NCI-H2171 (cell line): ENCODE measurements around the gene HSPB6.
"Not testable (repeated sequence)": the region's sequence is repeated elsewhere in the genome, so short reads cannot be mapped to it uniquely, and the experiment has no call there.

ENCODE experiments used
- DNase-seq: peaks from one replicate; lab custom pipeline; 2025; lab: John Stamatoyannopoulos, UW

Gene HSPB6, protein sequence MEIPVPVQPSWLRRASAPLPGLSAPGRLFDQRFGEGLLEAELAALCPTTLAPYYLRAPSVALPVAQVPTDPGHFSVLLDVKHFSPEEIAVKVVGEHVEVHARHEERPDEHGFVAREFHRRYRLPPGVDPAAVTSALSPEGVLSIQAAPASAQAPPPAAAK

DNA sequence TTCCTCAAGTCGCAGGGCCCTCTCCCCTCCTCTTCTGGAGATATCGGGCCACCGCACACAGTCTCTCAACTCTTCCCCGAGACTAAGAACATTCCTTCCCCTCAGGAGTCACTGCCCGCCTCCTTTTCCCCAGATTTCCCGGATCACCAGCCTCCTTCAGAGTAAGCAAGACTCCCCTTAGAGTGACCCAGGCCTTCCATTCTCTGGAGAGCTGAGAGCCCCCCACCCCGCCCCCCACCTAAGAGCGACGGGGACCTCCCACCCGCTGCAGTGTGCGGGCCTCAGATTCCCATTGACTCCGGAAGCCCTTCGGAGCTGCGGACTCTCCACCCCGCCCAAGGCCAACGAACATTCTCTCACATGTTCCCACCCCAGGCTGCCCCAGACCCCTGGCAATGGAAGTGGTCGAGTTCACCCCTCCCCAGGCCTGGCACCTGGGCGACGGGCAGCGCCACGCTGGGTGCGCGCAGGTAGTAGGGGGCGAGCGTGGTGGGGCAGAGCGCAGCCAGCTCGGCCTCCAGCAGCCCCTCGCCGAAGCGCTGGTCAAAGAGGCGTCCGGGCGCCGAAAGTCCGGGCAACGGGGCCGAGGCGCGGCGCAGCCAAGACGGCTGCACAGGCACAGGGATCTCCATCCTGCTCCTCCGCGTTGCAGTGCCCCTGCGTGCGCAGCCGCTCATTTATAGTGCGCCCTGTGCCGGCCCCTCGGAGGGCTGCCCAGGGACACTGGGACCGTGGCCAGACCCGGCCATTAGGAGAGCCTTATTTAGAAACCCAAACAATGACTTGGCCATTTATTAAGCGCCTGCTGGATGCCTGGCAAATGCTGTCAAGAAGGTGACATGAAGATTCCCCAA, at the start of gene HSPB6:
HSPB6 (minus strand) TSS at position 653 of the 854 bp plus-strand sequence; CDS start at position 632, 21 bp downstream.
- DNase-seq, result no peak

DNA sequence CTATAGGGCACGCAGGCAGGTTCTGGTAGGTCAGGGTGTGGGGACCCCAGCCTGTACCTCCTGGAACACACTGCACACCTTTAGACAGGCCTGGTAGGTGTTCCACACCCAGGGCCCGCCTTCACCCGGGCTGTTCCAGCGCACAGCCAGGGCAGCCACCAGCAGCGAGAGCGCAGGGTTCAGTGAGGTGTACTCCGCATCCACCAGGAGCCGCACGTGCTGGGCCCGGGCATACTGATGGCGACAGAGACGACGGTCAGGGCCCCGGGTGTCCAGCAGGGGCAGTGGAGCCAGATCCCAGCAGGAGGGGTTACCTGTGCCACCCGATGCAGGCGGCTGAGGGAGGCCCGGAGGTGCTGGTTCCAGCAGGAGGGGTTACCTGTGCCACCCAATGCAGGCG, 49.8 kb upstream of the HSPB6 start:
- no peak for DNase-seq

DNA sequence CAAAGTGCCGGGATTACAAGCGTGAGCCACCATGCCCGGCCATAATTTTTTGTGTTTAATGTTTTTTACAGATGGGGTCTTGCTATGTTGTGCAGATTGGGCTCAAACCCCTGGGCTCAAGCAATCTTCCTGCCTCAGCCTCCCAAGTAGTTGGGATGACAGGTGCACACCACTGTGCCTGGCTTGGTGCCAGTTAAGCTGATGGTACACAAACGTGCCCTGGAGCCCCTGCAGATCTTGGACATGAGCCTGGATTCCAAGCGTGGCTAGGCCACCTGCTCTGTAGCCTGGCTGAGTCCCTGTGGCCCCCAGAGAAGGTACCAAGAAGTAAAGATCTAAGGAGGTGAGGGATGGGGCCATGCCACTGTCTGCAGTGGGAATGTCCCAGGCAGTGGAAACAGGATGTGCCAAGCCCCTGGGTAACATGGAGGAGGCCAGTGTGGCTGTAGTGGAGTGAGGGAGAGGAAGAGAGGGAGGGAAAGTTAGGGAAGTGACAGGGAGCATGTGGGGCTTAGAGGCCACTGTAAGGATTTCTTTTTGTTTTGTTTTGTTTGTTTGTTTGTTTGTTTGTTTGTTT, 48.8 kb upstream of the HSPB6 start:
- DNase-seq, result peak; percentile 37

DNA sequence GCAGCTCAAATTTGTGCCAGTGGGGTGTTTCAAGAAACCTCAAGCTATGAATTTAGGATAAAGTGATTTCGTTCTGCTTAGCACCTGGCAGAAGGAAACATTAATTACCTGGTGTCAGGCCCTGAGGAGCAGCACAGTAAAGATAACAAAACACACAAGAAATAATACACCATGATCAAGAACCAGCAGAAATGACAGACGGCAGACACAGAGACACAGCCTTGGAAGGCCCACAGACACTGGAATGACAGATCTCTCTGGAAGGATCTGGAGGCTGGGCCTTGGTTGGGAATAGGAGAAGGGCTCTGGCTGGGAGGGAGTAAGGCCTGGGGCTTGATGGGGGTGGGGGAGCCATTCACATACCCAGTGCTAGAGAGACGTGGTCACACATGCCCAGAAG, 45.0 kb upstream of the HSPB6 start:
- DNase-seq, result no peak

DNA sequence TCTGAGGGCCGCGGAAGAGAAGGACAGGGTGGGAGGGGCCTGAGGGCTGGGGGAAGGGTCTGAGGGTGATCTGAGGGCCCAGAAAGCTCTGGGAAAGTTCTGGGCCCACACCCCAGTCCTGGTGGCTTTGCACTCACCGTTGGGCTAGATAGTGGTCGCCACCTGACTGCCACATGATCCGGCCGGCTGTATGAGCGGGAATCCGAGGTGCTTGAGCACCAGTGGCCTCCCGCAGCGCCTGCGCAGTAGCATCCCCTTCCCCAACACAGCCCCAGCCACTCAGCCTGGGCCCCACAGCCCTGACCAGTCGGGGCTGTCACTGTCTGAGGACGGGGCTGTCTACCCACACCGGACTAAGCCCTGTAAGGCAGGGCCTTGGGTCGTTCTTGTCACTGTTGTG, 40.8 kb upstream of the HSPB6 start:
- no peak for DNase-seq

DNA sequence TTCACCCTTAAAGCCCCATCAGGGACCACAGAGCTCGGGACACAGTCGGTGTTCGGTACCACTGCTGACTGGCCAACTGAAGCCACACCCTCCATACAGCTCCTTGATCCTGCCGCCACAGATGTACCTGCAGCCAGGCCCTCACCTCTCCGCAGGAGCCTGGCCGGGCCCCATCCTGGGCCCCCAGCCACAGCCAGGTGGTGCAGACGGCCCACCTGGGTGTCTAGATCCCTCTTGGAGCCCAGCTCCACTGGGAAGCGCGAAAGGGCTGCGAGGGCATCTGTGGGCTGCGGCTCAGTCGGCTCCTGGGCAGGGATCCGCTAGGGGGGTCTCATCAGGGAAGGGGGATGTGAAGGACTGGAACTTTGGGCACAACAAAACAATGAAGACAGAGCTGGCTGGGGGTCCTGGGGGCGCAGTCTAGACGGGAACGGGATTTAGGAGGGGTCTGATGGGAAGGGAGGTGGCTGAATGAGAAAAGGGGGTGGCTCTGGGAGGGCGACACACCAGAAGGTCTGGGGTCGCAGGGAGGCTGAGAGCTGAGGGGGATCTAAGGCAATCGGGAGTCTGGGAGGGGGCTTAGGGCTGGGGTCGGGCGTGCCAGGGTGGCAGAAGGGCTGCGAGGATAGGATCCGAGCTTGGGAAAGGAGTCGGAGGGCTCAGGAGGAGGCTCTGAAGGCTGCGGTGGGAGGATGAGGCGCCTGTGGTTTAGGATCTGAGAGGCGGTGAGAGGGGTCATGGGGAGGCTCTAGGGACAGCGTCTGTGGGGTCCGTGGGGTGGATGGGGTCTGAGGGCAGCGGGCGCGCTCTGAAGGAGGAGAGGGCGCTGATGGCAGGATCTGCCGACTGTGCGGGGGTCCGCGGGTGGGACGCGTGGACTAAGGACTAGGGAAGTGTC, 40.1 kb upstream of the HSPB6 start:
- DNase-seq, result no peak

GRCh38 chr19:35795564-35795963, 38.7 kb upstream of the HSPB6 start:
- DNase-seq, result not testable (repeated sequence)

- no peak for DNase-seq
Observed at GRCh38 chr19:35793381-35794165, 36.7 kb upstream of the HSPB6 start.

GRCh38 chr19:35792888-35793287, 36.1 kb upstream of the HSPB6 start:
- DNase-seq, result no peak

GRCh38 chr19:35792312-35792711, 35.5 kb upstream of the HSPB6 start:
- DNase-seq, result no peak

- DNase-seq, result no peak
Observed at GRCh38 chr19:35791814-35792279, 35.0 kb upstream of the HSPB6 start.

GRCh38 chr19:35790981-35791813, 34.4 kb upstream of the HSPB6 start:
- DNase-seq, result no peak

DNA sequence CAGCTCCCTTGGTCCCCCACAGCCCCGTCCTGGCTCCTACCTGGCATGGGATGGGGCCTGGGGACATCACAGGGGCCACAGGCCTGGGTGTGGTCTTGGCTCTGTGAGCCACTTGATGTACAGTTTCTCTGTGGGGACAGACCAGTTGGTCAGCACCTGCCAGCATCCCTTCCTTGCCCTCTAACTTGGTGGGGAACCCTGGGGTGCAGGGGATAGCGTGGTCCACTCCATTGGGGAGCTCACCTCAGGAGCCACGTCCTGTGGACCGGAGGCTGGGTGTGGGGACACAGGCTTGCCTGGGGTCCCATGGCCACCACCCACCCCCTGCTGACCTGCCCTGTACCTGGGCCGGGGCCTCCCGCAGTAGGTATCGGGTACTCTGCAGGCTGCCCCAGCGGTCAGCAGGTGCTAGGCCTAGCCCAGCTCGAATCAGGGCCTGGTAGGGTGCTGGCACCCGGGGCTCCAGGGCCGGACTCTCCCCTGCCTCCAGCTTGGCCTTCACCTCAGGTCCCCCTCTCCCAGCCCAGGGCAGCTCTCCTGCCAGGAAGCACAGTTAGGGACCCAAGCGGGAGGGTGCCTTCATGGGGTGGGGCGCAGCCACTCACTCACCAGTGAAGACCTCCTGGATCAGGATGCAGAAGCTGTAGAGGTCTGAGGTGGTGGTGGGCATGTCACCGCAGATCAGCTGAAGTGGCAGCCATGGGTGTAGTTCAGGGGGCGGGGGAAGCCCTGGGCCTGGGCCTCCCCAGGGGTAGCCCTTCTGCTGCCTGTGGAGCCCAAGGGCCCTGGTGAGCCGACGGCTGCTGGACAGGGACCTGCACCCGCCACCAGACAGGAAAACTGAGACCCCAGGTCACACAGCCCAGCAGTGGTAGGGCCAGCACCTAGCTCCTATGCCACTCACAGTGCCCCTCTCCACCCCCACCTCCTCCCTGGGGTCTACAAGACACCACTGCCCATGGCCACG, 33.4 kb upstream of the HSPB6 start:
- no peak for DNase-seq

DNA sequence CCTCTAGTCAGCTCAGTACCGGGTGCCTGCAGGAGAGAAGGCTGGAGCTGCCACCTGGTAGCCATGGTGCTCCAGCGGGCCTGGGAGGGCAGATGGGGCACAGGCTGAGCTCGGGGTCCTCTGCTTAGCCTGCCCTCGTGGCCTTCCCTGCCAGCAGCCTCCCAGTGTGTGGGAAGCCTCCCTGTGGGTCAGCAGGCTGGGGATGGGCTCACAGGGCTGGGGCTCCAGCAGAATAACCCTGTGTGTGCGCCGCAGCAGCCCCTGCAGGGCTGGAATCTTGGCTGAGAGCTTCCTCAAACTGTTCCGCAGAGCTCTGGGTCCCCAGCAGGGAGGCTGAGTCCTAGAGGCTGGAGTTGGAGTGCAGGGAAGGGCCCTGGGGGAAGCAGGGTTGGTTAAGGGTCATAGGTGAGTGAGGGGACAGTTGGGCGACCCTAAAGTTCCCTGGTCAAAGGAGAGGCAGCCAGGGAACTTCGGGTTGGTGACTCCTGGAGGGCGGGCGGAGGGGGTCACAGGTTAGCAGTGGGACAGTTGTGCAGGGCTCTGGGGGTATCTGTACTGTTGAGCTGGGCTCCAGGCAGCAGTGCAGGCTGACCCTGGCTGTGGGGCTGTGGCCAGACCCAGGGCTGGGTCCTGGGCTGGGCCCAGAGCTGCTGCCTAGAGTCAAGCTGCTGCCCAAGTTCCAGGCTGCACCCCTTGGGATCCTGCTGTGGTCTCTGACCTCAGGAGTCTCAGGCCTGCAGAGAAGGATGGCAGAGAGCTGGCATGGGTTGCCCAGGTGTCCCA, 32.6 kb upstream of the HSPB6 start:
- DNase-seq, result no peak

DNA sequence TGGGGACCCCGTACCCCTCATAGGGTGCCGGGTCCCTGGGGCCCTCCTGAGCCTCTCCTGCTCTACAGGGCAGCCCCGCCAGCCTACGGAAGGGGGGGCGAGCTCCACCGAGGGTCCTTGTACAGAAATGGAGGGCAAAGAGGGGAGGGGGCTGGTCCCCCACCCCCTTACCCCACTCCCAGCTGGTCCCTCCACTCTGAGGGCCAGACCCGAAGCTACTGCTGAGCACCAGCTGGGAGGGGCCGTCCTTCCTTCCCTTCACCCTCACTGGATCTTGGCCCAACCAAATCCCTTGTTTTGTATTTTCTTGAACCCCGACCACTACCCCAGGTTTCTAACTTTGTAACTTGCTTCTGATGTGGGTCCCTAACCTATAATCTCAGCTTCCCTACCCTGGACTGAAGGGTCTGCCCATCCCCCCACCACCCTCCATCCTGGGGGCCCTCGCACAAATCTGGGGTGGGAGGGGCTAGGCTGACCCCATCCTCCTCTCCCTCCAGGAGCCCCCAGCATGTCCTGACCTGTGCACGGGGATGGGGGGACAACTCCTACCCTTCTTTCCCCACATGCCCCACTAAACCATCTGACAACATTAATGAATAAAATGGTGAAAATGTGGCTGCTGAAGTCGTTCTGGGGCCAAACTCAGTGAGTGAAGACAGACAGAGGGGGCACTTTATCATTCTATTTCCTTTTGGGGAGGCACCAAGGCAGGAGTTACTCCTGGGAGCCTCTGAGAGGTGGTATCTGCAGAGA, 31.6 kb upstream of the HSPB6 start:
- DNase-seq, result no peak

DNA sequence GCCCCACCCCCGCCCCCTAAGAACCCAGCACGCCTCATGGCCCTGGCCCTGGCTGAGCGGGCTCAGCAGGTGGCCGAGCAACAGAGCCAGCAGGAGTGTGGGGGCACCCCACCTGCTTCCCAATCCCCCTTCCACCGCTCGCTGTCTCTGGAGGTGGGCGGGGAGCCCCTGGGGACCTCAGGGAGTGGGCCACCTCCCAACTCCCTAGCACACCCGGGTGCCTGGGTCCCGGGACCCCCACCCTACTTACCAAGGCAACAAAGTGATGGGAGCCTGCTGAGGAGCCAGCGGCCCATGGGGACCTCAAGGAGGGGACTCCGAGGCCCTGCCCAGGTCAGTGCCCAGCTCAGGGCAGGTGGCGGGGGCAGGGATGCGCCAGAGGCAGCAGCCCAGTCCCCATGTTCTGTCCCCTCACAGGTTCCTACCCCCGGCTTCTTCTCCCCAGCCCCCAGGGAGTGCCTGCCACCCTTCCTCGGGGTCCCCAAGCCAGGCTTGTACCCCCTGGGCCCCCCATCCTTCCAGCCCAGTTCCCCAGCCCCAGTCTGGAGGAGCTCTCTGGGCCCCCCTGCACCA, 30.5 kb upstream of the HSPB6 start:
- no peak for DNase-seq
